OCI-LY7 (cell line): Measurements from ENCODE around the gene ZNF292.
"Not testable (repeated sequence)": the region's sequence is repeated elsewhere in the genome, so short reads cannot be mapped to it uniquely, and the experiment has no call there.

Experiments
- EZH2phosphoT487 ChIP-seq: fragments of 200-600 bp; sonication (generic); IDR thresholded peaks from 2 replicates; pipeline ENCODE4 v1.6.1; 2018; ENCODE audit warnings: low read depth, borderline replicate concordance, mild to moderate bottlenecking, mixed run types, antibody characterized with exemption, low read length, moderate library complexity, mixed read lengths
- TF ChIP-seq, protein P1 (sequence below): fragments of 200-600 bp; sonication (generic); conservative IDR thresholded peaks from 2 replicates; pipeline ENCODE4 v1.5.1; 2014; ENCODE audit warnings: mild to moderate bottlenecking, antibody characterized with exemption, low read length, moderate library complexity, mixed read lengths

DNA sequence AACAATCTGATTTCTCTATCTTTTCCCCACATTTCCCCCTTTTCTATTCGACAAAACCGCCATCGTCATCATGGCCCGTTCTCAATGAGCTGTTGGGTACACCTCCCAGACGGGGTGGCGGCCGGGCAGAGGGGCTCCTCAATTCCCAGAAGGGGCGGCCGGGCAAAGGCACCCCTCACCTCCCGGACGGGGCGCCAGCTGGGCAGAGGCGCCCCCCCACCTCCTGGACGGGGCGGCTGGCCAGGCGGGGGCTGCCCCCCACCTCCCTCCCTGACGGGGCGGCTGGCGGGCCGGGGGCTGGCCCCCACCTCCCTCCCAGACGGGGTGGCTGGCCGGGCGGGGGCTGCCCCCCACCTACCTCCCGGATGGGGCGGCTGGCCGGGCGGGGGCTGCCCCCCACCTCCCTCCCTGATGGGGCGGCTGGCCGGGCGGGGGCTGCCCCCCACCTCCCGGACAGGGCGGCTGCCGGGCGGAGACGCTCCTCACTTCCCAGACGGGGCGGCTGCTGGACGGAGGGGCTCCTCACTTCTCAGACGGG is 83.8 kb downstream of the ZNF292 start:
- TF ChIP-seq, protein P1, sequence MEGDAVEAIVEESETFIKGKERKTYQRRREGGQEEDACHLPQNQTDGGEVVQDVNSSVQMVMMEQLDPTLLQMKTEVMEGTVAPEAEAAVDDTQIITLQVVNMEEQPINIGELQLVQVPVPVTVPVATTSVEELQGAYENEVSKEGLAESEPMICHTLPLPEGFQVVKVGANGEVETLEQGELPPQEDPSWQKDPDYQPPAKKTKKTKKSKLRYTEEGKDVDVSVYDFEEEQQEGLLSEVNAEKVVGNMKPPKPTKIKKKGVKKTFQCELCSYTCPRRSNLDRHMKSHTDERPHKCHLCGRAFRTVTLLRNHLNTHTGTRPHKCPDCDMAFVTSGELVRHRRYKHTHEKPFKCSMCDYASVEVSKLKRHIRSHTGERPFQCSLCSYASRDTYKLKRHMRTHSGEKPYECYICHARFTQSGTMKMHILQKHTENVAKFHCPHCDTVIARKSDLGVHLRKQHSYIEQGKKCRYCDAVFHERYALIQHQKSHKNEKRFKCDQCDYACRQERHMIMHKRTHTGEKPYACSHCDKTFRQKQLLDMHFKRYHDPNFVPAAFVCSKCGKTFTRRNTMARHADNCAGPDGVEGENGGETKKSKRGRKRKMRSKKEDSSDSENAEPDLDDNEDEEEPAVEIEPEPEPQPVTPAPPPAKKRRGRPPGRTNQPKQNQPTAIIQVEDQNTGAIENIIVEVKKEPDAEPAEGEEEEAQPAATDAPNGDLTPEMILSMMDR: not testable (repeated sequence)
- TF ChIP-seq EZH2phosphoT487: not testable (repeated sequence)
